DMS 273 (cell line): ENCODE results near the gene GUCD1.

ENCODE experiments used
- DNase-seq: peaks from one replicate; lab custom pipeline; 2025; ENCODE audit not compliant: unreplicated experiment; lab: John Stamatoyannopoulos, UW

Gene GUCD1

DNA sequence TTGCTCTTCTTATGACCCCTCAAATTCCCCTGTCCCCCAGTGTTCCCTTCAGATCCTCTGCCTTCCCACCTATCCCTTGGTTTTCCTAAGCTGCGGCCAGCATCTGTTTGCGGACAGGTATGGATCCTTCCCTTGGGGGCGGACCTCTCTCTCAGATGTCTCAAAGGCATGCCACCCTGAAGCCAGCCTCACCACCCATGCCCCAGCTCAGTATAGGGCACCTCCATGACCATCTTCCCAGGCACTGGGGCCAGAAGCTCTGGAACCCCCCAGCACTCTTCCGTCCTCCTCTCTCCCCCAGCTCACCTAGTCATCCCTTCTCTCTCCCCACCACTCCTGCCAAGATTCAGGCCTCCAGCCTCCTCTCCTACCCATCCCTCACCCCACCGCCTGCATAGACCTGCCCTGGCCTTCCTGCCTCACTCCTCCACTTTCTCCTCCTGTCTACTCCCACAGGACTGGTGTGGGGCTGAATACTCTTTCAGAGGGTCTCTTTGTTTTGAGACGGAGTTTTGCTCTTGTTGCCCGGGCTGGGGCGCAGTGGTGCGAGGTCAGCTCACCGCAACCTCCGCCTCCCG lies 35.7 kb upstream of the GUCD1 start:
- DNase-seq, result no peak

DNA sequence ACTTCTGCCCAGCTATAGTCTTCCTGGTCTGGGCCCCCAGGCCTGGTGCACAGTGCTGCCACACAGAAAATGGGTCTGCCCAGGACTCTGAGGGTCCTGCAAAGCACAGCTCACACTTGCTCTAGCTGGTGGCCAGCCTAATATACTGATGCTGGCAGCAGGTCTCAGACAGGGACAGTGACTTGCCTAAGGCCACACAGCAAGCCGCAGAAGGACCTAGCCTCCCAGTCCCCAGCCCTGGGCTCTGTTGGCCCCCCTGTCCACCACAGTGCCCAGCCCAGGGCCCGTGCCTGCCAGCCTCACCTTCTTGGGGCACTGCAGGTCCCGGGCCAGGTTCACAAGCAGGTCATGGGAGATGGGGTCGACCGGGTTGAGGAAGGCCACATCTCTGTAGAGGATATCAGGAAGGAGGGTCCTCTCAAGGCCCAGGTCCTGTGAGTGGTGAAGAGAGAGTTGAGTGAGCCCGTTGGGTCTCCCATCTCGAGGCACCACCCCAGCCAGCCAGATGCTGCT lies 34.6 kb upstream of the GUCD1 start:
- DNase-seq, result no peak

DNA sequence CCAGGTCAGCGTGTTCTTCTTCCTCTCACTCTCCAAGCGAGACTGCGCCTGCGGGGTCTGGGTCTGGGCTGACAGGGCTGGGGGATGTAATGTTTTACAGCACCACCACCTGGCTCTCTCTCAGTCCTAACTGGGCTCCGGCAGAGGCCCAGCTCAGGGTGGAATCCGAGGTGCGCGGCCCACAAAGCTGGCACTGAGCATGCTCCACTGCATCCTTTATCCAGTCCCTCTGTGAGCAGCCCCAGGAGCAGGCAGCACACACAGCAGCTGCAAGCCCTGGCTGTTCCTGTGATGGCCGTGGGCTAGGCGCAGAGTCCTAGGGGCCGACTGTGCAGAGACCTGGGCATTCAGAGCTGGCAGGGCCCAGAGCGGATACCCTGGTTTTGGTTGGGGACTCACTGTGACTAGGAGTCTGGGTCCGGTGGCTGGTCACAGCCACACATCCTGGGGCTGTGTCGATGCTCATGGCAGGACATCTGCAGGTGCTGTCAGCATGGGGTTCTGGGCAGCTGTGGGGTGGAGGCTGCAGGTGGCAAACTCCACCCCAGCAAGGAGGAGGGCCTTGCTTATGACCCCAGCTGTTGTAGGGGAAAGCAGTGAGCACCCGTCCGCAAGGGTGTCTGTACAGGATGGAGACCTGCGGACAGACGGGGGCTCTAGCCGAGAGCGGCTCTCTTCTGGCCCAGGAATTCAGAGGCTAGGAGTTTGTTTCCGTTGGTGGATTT lies 34.0 kb upstream of the GUCD1 start:
- no peak for DNase-seq

DNA sequence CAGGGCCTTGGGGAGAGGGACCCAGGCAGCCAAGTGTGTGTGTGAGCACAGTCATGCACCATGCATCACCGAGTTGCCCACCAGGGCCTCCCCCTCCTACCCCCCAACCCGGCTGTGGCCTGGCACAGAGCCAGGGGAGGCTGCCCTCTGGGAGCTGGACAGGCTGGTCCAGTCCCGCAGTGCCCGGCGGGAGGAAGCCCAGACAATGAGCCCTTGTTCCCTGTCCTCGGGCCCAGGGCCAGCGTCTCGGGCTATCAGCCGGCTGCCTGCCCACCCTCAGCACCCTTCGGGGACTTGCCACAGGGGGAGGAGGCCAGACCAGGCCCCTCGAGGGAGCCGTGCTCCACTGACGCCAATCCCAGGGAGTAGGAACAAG lies 33.4 kb upstream of the GUCD1 start:
- DNase-seq, result no peak

DNA sequence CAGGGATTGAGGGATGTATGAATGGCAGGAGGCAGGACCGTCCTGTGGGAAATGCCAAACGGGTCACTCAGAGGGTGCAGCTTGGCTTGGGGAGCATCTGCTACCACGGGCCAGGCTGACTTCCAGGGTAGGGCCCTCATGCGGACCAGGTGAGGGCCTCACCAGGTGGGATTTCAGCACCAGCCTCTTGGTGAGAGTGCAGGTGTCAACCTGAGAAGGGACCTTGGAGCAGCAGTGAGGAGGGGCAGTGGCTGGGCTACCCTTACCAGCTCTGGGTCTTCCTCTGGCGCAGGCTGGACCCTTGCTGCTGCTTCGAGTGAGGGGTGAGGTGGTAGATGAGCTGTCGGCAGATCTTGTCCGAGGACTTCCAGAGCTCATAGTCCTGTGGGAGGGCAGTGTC lies 33.0 kb upstream of the GUCD1 start:
- DNase-seq, result no peak

DNA sequence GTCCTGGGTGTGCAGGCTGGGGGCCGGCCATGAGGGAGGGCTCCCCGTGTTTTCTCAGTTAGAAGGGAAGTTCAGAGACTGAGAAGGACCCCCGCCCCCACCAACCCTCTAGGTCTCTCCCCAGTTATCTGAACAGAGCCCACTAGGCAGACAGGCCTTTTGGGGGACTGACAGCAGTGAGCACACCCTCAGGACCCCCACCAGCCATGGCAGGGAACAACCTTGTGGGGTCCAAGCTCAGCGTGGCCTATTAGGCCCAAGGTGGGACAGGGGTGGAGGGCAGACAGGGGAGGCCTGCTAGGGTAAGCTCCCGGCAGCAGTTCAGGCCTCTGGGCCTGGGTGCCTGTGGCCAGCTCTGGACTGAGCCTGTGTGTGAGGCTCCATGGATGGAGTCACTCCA lies 32.3 kb upstream of the GUCD1 start:
- no peak for DNase-seq

DNA sequence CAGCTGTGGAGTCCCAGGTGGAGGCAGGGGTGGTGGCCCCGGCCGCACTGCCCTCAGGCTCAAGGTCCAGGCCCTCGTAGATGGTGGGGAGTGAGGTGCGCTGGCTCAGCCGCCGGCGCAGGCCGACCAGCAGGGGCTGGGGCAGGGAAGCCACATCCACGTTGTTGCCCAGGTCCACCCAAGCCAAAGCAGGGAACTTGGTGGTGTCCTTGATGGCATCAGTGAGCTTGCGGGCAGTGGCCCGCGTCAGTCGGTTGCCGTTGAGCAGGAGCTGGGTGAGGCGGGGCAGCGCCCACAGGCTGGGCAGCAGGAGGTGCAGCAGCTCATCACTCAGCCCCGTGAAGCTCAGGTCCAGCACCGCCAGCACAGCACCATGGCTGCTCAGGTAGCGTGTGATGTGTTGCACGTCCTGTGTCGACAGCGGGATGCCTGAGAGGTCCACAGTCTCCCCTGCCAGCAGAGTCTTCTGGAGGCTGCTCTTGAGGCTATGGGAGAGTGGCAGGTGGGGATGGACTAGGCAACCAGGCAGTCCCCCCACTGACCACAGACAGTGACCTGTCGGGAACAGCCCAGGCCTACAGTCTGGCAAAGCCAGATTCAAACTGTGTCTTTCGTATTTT lies 31.1 kb upstream of the GUCD1 start:
- DNase-seq, result no peak

DNA sequence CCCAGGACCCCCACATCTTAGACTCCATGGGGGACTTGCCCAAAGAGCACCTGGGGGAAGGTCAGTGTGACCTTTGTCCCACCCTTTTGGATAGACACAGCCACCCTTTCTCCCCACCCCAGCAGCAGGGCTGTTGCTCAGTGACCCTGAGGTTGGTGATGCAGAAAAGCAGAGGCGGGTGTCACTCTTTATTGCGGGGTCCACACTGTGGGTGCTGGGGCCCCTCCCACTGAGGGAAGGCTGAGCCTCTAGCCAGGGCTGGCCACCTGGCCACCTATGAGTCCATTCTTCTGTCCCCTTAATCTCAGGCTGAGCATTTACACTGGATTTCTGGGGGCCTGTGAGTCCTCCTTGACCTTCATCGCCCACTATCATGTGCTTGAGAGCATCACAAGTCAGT lies 30.5 kb upstream of the GUCD1 start:
- no peak for DNase-seq

DNA sequence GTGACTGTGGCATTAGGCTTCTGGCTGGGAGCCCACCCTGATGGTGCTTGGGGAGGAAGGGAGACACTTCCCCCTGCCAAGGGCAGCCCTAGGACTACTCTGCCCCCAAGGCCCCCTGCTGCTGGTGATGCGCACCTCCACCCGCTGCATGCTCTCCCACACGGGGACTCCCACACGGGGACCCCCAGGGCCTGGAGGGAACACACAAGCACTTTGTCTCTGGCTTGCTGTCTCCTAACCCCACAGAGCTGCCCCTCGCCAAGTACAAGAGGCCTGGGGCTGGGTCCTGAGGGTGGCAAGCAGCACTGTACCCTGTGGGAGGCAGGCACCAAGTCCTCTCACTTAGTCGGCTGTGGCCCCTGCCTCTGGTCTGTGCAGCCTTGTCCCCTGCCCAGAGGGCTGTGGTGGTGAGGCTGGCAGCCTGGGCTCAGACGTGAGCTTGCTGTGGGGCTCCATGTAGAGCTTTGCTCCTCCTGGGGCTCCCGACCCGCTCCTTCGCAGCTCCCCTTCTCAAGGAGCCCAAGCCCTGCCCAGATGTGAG lies 30.0 kb upstream of the GUCD1 start:
- DNase-seq, result no peak

DNA sequence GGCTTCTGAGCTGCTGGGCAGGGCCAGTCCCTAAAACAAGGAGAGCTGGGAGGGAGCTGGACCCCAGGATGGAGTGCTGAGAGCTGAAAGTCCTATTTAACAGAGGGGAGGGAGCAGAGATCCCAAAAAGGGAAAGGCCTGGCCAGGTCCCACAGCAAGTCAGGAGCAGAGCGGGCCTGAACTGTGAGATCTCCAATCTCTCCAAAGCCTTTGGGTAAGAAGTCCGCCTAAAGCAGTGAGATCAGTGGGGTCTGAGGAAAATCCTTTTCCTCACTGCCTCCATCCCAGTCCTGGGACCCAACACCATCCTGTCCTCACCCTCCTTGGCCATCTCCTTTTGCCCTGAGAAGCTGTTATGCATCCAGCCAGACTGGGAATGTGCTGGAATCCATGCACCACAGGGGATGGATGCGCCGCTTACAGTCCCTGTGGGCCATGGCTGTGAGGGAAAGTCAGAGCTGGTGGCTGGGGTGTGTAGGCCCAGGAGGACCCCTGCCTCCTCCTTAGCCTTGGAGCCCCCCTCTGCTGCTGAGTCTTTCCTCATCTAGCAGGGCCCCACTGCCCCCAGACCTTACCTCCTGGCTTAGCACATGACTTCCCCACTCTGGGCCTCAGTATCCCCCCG lies 29.3 kb upstream of the GUCD1 start:
- no peak for DNase-seq

DNA sequence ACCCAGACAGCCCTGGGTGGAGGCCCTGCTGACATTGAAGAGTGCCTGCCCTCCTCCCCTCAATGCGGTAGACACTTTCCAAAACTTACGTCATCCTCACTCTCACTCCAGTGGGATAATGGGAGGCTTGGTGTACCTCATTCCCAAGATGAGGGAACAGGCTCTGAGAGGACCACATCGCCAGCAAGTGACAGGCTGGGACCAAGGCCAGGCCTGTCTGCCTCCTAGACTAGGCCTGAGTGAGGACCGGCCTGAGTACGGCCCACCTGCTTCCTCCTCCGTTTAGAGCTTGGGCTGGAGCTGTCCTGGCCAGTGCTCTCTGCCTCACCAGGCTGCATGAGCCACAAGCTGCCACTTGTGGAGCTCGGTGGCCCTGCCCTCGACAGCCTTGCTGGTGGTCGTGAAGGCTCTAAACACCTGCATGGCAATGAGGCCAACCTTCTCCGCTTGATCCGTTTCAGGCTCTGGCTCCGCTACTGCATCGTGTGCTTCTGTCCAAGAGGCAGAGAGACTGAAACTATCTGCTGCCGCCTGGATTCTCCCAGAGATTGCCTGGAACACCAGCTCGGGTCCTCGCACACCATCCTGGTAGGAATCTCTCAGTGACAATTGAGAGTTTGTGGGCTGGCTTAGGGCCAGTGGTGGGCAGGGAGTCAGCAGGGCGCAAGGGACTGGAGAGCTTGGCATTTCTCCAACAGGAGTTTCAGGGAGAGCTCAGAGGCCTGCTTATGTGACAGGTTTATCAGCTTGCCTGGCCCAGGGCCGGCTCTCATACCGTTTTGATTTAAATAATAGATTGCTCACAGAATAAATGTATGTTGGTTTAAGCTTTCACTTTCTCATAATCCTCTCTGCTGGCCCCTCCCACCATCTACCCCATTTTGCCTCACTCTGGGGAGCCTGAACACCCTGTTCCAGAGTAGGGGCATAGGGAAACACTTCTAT lies 28.6 kb upstream of the GUCD1 start:
- peak; percentile 55 for DNase-seq

DNA sequence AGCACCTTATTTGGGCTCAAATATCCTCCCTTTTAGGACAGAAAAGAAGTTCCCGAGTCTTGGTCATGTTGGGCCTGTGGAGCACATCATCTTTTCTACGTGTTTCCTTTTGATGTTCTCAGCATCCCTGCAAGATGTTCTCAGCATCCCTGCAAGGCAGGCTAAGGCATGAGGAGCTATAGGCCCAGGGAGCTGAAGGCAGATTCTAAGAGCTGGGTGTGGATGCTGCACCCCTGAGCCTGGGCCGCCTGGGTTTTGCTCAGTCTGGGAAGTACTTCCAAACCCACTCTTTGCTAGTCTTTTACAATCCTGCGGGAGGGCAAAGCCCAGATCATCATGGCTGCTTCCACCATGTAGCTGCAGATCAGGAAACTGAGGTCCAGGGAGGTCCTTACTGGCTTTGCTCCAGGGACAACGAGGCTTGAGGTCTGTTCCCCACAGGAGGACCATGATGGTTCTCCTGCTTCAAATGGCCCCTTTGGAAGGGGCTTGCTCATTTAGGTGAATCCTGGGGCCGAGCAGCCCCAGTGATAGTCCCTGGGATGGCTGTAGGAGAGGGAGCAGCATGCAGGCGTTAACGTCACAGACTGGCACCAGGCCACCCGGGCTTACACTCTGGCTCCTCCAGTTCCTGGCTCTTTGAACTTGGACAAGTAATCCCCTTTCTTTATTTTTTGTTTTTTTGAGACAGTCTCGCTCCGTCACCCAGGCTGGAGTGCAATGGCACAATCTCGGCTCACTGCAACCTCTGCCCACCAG lies 27.3 kb upstream of the GUCD1 start:
- no peak for DNase-seq

DNA sequence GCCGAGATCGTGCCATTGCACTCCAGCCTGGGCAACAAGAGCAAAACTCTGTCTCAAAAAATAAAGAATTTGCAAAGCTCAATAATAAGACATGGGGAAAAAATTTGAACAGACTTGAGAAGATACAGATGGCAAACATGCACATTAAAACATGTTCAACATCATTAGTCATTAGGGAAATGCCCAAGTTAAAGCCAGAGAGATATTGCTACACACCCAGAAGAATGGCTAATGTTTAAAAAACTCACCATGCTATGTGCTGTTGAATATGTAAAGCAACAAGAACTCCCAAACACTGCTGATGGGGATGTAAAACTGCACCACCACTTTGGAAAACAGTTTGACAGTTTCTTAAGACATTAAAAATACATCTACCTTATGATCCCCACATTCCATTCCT lies 25.3 kb upstream of the GUCD1 start:
- DNase-seq, result no peak

DNA sequence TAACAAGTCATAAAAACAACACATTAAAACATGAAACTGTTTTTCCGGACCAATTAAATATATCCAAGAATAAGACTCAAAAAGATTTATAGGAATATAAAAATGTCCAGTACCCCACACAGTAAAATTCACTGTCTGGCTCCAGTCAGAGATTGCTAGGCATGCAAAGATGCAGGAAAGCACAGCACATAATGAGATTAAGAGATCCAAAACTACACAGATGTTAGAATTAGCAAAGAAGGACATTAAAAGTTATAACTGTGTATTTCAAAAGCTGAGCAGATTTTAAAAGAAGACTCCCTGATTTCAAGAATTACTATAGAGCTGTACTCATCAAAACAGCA lies 24.3 kb upstream of the GUCD1 start:
- DNase-seq, result no peak

DNA sequence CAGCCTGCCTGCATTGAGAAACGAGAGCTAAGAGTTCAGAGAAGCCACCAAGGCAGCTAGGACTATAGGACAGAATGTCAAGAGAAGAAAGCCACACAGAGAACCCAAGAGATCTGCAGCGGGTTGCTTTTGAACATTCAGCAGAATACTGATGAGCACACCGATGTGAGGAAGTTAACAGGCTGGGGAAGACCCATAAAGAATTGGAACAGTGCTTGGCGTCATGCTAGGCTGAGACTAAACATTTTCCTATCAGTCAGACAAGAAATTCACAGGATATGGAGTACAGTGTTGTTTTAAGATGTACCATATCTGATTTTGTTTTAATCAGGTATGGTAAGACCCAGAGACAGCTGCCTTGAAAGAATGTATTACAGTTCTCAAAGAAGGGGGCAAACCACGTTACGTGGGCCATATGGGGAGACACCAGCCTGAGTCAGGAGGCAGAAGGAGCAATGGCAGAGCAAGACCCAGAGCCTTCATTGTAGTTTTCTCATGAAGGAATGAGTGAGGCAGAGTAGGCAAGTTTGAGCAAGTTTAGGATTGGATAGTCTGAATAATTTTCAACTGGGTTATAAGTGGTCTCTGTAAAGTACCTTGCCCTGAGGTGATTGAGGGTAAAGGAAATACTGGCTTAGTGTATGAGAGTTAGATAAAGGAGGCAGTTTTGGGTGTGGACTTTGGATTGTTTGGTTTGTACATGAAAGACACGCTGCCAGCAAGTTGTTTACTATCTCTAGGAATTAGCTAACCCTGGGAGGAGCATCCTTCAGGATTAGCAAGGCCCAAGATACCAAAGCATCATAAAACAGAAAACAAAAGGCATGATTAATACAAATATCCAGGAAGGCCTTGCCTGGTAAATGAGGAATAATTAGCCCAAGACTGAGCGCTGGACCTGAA lies 23.7 kb upstream of the GUCD1 start:
- no peak for DNase-seq

DNA sequence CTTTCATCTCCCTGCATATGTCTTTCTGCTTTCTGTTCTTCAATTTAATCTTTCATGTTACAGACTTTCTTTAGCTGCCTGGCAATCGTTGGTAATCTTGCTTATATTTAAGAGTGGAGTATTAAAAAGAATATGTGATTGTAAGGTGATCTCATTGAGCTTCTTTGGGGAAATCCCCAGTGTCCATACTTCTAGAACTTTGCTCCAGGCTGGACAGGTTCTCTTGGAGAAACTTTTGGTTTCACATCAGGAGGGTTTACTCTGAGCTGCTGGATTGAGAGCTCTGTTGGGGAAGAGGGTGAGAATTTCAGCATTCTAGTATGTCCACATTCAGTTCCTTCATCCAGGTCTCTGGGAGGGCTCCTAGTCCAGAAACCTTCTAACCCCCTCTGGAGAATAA lies 21.8 kb upstream of the GUCD1 start:
- DNase-seq, result no peak

DNA sequence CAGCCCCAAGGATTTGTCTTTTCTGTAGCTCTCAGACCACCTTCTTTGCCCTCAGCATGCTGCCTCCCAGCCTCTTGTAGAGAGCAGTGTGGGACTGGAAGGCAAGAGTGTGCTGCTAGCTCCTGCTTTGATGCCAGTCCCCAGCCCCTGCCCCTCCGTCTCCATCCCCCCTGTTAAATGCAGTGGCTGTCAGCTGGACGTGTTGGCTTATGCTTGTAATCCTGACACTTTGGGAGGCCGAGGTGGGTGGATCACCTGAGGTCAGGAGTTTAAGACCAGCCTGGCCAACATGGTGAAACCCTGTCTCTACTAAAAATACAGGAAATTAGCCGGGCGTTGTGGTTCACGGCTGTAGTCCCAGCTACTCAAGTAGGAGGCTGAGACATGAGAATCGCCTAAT lies 16.3 kb upstream of the GUCD1 start:
- no peak for DNase-seq

DNA sequence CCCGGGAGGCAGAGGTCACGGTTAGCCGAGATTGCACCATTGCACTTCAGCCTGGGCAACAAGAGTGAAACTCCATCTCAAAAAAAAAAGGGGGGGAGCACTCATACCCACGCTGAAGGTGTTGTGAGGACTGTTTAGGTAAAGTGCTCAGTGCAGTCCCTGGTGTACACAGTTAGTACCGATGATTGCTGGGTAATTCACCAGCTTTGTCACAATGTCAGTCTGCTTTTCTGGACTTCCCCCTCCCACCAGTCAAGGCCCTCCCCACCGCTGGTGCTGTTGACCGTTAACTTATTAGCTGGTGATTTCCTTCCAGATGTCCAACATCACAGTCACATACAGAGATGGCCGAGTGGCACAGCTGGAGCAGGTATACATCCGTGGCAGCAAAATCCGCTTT lies 12.7 kb upstream of the GUCD1 start:
- DNase-seq, result no peak

DNA sequence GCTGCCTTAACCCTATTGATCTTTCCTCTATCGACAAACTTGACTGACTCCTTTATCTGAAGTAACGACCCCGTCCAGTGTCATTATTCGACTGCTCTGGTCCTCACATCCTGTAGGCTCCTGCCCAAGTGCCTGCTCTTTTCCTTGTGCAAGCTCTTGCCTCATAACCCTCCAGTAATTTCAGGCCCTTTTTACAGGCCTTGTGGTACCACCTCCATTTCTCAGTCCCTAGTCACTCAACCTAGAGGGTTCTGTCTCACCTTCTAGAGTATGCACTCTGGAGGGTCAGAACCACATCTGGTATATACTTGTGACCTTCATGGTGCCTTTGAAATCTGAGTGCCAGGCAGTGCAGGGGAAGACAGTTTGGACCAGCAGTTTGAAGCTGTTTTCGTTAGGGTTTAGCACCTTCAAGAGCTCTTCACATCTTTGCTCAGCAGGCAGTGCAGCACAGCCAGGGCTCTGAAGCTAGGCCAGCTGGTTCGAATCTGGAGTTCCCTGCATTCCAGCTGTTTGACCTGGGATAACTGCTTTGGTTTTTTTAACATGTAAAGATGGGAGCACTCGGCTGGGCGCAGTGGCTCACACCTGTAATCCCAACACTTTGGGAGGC lies 12.1 kb upstream of the GUCD1 start:
- DNase-seq, result no peak
